NCI-H2196 treated with DMSO at 0.1 percent for 48 hours (cell line): ENCODE measurements around the gene MEIG1.
A peak's percentile ranks its signal among the peaks of the same experiment; 100 is the strongest.
"Not testable (repeated sequence)": the region's sequence is repeated elsewhere in the genome, so short reads cannot be mapped to it uniquely, and the experiment has no call there.

Experiments used
- DNase-seq: peaks from one replicate; lab custom pipeline; 2025; ENCODE audit not compliant: unreplicated experiment; lab: John Stamatoyannopoulos, UW

MEIG1 gene

DNA sequence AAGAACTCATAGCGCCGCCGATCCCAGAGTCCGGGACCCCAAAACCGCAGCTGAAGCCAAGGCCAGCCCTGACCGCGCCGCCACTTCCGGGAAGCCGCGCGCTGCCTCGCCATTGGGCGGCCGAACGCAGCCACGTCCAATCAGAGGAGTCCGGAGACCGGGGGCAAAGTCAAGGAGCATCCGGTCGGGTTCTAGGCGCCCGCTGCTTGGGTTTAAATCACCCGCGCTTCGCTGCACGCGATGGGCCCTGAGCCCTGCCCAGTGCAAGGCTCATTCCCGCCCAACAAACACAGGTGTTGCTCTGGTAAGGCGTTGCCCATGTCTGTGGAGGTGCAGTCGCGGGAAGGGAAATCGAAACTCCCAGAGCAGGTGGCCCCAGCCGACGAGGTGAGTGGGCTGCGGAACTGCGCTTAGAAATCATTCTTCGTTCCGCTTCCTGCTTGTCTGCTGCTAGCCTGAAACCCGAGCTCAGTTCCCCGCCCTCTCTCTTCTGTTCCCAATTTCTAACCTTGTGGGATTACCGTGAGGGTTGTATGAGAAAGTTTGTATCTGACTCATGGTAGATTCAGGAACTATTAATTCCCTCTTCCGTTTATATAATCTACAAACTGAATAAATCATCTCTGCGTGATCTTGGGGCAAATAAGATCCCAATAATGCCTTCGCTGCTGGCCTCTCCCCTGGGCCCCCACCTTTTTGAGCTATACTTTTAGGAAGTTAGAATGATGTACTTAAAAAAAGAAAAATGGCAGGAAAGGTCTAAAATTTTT, 5.0 kb upstream of the MEIG1 start, which contains the start of gene DCLRE1C:
Gene DCLRE1C (minus strand): TSS at position 96 of the 770 bp plus-strand sequence. CDS start 86 bp downstream, at position 10.
- peak; percentile 85 for DNase-seq

DNA sequence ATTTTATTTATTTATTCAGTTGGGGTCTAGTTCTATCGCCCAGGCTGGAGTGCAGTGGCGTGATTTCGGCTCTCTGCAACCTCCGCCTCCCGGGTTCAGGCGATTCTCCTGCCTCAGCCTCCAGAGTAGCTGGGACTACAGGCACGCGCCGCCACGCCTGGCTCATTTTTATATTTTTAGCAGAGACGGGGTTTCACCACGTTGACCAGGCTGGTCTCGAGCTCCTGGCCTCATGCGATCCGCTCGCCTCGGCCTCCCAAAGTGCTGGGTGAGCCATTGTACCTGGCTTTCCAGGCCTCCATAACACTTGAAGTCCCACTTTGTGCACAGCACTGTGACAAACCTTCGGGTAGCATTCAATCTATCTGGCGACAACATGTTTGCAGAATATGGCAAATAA, 4.3 kb upstream of the MEIG1 start:
- no peak for DNase-seq

DNA sequence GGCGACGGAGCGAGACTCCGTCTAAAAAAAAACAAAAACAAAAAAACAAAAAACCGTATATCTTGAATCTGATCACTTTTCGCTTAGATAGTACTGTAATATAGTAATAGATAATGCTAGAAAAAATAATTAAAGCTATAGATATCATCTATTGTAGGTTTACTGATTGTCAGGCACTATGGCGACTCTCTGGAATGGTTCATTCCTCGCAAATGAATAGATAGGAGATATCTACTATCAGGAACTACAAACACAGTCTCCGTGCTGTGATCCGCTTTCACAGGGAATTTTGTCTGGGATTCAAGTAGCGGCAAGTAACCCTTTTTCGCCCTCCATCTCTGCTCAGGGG, 342 bp upstream of the MEIG1 start:
- no peak for DNase-seq

DNA sequence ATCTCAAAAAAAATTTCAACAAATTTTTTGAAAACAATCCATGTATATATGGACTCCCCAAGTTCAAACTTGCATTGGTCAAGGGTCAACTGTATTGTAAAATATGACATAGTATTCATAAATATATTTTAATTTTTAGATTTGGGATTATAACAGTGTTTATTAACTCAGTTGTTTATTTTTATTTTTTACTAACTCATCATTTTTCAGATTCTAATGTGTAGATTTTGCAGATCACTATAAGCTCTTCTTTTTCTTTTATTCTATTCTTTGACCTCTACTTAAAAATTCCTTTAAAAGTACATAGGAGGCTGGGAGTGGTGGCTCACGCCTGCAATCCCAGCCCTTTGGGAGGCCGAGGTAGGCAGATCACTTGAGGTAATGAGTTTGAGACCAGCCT, 8.7 kb downstream of the MEIG1 start:
- DNase-seq = no peak

DNA sequence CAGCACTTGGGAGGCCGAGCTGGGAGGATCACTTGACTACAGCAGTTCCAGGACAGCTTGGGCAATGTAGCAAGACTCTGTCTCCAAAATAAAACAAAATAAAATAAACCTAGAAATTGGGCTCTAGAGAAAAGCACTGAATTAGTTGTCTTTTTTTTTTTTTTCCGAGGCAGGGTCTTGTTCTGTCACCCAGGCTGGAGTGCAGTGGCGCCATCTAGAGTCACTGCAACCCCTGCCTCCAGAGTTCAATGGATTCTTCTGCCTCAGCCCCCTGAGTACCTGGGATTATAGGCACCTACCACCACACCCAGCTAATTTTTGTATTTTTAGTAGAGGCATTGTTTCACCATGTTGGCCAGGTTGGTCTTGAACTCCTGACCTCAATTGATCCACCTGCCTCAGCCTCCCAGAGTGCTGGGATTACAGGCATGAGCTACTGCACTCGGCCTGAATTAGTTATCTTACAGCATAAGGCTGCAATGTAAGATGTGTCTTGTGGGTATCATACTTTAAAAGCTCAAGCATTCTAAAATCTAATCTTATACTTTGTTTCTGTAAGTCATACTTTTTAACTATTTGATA, 12.8 kb downstream of the MEIG1 start:
- no peak for DNase-seq

DNA sequence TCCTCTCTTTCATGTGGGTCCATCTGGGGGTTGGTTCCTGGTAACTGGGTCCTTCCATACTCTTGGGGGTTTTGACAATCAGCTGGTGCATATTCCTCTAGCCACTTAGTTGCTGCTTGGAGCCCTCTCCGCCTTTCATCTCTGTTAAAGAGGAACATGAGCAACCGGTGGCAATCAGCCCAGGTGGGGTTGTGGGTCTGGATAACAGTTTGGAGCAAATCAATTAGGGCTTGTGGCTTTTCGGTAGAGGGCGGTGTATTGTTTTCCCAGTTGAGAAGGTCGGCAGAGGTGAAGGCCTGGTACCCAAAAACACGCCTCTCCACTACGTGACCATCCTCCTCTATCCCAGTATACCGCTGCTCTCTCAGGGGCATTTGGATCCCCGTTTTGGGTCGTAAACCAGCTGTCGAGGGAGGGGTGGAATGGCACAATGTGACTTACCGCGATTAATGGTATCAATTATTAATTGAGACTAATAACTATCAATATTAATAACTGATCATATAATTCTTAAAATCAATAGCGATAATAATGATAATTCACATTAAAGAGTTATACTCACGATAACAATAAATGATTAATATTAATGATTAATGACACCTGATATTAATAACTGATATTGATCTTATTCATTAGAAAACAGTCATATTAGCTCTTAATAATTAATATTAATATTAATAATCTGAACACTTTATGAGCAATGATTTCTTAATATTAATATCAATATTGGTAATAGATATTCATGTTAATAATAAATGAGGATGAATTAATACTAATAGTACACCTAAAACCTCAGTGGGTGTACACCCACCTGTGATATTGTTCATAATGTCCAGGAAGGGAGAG, 15.2 kb downstream of the MEIG1 start:
- not testable (repeated sequence) for DNase-seq

DNA sequence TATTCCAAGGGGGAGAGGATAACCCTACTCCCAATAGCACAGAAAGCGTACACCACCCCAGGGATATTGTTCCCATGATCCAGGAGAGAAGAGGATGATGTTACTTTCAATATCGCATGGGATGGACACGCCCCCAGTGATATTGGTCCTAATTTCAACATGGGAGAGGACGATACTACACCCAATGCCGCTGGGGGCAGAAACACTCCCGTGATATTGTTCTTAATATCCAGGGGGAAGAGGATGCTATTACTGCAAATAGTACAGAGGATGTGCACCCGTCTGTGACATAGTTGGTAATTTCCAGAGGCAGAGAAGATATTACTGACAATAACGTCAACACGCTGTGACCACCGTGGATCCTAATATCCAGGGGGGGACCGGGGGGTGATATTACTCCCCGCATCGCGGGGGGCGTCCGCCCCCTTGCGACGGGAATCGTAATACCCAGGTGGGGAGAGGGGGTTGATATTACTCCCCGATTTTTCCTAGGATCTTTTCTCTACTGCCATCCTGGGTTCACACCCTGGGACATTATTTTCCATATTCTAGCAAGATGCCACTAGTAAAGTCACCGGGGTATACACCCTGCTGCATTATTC, 16.6 kb downstream of the MEIG1 start:
- no peak for DNase-seq

DNA sequence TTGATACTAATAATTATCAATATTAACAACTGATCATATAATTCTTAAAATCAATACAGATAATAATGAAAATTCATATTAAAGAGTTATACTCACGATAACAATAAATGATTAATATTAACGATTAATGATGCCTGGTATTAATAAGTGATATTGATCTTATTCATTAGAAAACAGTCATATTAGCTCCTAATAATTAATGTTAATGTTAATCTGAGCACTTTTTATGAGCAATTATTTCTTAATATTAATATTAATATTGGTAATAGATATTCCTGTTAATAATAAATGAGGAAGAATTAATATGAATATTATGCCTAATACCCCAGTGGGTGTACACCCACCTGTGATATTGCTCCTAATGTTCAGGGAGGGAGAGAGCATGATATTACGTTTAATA, 23.6 kb downstream of the MEIG1 start:
- no peak for DNase-seq

DNA sequence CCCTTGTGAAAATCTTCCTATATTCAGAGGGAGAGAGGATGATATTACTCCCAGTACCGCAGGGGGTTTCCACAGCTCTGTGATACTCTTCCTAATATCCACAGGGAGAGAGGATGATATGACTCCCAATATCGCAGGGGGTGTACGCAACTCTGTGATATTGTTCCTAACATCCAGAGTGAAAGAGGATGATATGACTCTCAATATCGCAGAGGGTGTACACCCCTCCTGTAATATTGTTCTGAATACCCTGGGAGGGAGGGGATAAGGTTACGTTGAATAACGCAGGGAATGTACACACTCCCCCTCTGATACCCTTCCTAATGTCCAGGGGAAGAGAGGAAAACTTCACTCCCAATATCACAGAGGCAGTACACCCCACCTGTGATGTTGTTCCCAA, 30.4 kb downstream of the MEIG1 start:
- not testable (repeated sequence) for DNase-seq

DNA sequence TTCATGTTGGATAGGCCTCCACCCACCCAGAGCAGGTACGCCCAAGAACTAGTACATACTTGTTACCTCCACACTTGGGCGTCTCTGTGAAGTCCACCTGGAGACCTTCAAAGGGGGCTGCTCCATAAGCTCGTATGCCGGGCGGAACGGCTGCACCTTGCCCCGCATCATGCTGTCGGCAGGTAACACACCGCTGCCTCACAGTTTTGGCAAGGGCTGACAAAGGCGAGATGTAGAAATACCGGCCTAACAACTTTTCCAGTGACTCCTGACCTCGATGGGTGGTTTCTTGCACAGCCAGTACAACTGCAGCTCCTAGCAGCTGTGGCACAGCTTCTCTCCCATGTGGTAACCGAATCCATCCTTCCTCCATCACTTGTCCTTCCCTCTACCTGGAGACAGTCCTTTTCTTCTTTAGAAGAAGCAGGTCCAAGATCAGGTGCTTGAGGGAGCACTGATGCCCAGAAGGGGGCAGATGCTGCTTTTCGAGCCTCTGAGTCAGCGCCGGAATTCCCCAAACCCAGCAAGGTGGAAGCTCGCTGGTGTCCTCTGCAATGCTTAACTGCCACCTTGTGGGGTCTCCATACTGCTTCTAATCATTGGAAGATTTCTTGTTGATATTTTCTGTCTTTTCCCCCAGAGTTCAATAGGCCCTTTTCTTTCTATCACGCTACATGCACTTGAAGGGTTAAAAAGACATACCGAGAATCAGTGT, 32.0 kb downstream of the MEIG1 start:
- DNase-seq = not testable (repeated sequence)

DNA sequence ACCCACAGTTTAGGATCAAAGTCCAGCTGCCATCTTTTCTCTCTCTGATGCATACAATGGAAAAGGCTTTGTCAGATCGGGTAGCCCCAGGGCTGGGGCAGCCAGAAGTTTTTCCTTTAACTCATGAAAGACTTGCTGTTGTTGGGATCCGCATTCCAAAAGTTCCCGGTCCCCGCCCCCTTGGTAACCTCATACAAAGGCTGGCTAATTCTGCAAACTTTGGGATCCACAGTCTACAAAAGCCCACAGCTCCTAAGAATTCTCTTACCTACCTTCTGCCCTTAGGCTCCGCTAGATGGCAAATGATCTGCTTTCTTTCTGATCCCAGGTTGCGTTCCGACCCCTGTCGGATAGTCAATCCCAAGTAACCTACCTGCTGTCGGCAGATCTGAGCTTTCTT, 33.1 kb downstream of the MEIG1 start:
- not testable (repeated sequence) for DNase-seq

DNA sequence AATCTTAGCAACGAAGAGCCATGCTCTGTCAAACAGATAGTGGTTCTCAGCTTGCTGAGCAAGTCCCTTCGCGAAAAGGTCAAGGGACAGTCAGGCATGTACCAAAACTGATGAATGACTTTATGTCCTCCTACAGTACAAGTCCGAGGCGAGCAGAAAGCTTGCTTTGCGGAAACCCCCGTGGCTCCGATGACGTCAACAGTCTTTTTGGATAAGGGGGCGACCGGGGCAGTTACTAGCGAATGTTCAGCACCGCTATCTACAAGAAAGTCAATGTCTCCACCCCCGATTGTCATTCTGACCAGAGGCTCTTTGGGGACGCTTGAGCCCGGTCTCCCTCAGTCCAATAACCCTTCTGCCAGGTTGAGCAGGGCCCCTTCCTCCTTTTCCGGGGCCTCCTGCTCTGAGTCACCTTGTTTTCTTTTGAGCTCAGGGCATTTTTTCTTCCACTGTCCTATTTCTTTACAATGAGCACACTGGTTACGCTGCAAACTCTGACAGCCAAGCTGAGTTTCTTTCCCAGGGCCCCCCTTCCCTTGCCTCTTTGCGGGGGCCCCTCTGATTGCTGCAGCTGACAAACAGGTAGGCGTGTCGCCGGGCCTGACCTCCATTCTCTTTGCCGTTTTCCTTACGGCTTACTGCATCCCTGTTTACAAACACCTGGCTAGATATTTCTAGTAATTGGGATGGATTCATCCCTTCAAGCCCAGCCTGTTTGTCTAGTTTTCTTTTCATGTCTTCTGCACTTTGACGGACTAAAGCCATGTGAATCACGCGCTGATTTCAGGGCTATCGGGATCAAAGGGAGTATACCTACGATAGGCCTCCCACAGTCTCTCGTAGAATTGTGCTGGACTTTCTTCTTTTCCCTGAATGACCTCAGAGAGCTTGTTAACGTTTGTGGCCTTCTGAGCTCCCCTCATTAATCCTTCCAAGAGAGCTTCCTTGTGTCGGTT, 34.6 kb downstream of the MEIG1 start:
- not testable (repeated sequence) for DNase-seq

DNA sequence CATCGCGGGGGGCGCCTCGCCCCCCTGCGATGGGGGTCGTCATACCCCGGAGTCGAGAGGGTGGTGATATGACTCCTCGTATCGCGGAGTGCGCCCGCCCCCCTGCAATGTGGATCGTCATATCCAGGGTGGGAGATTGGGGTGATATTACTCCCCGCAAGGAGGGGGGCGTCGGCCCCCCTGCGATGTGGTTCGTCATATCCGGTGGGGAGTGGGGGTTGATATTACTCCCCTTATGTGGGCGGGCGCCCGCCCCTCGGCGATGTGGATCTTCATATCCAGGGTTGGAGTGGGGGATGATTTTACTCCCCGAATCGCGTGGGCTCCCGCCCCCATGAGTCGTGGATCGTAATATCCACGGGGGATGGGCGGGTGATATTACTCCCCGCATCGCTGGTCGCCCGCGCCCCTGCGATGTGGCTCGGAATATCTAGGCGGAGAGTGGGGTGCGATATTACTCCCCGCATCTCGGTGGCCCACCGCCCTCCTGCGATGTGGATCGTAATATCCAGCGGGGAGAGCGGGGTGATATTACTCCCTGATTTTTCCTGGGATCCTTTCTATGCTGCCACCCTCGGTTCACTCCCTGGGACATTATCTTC, 36.9 kb downstream of the MEIG1 start:
- DNase-seq = no peak

DNA sequence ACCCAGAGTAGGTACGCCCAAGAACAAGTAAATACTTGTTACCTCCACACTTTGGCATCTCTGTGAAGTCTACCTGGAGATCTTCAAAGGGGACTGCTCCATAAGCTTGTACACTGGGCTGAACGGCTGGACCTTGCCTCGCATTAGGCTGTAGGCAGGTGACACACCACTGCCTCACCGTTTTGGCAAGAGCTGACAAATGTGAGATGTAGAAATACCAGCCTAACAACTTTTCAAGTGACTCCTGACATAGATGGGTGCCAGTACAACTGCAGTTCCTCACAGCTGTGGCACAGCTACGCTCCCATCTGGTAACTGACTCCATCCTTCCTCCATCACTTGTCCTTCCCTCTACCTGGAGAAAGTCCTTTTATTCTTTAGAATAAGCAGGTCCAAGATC, 54.3 kb downstream of the MEIG1 start:
- not testable (repeated sequence) for DNase-seq

DNA sequence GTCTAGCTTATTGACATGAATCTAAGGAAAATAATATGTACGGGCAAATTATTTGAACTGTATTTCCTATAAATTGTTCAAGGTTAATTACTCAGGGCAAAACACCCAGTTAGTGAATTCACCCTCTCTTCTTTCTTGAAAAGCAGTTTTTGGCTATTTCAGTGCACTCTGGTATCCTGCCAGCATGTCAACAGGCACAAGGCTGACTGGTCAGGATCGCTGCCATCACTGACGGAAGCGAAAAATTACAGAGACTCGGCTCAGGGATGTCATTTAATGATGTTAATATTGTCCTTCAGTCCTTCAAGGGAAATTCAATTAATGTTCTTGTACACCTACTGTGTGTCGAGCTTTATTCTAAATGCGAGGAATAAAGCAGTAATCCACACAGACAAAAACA, 56.3 kb downstream of the MEIG1 start:
- DNase-seq = no peak

DNA sequence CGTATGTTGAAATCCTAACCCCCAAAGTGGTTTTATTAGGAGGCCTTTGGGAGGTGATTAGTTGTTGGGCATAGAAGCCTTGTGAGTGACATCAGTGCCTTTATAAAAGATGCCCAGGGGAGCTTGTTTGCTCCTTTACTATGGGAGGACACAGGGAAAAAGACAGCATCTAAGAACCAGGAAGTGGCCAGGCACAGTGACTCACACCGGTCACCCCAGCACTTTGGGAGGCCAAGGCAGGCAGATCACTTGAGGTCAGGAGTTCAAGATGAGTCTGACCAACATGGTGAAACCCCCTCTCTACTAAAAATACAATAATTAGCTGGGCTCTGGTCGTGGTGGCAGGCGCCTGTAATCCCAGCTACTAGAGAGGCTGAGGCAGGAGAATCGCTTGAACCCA, 61.8 kb downstream of the MEIG1 start:
- DNase-seq = not testable (repeated sequence)
